ENCODE data around the gene NAT9.

NAT9 gene

DNA sequence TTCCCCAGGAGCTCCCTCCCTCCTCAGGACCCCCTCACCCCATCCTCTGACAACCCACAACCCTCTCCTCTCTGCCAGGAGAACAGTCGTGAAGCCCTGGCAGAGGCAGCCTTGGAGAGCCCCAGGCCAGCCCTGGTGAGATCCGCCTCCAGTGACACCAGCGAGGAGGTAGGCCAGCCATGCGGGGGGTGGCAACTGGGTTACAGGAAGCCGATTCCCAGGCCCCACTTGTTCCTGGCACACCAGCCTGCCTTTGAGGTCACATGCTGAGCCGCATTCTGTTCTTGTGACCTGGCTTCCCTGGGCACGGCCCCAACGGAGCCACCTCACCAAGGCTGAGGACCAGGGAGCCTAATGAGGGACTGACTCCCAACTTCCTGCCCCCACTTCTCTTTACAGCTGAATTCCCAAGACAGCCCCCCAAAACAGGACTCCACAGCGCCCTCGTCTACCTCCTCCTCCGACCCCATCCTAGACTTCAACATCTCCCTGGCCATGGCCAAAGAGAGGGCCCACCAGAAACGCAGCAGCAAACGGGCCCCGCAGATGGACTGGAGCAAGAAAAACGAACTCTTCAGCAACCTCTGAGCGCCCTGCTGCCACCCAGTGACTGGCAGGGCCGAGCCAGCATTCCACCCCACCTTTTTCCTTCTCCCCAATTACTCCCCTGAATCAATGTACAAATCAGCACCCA, 7.9 kb downstream of the NAT9 start:
- Histone ChIP-seq H3K4me3 (ENCODE audit: low read depth, low read length, poor library complexity, severe bottlenecking) (no peak overlapping the region), H3K79me2 (ENCODE audit: insufficient read depth, low read length) (no peaks in the 10 kb centered on the region), H4K20me1 (ENCODE audit: insufficient read depth, low read length) (no peaks in the 10 kb centered on the region), H3K4me2 (ENCODE audit: low read length) (no peak overlapping the region), H3K27ac (ENCODE audit: low read depth, low read length, poor library complexity, severe bottlenecking) (no peak overlapping the region), H3K4me1 (ENCODE audit: insufficient read depth, low read length, severe bottlenecking) (no peaks in the 10 kb centered on the region), H3K9me3 (ENCODE audit: low read length) (no peaks in the 10 kb centered on the region), H3K9me2 (ENCODE audit: low read depth, low read length) (no peaks in the 10 kb centered on the region), H3K36me3 (ENCODE audit: insufficient read depth, low read length) (peaks cover 45% of the 10 kb centered on the region), H2AFZ (ENCODE audit: low read length) (no peak overlapping the region), H3K27me3 (ENCODE audit: insufficient read depth, low read length) (no peaks in the 10 kb centered on the region), H3K9ac (ENCODE audit: low read length) (no peak overlapping the region), H3F3A (ENCODE audit: insufficient read depth, low read length) (no peaks in the 10 kb centered on the region)
- TF ChIP-seq, protein P1, sequence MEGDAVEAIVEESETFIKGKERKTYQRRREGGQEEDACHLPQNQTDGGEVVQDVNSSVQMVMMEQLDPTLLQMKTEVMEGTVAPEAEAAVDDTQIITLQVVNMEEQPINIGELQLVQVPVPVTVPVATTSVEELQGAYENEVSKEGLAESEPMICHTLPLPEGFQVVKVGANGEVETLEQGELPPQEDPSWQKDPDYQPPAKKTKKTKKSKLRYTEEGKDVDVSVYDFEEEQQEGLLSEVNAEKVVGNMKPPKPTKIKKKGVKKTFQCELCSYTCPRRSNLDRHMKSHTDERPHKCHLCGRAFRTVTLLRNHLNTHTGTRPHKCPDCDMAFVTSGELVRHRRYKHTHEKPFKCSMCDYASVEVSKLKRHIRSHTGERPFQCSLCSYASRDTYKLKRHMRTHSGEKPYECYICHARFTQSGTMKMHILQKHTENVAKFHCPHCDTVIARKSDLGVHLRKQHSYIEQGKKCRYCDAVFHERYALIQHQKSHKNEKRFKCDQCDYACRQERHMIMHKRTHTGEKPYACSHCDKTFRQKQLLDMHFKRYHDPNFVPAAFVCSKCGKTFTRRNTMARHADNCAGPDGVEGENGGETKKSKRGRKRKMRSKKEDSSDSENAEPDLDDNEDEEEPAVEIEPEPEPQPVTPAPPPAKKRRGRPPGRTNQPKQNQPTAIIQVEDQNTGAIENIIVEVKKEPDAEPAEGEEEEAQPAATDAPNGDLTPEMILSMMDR (IDR thresholded peaks at IDR 0.05; ENCODE audit: low read length), result no peak
- no peak for TF ChIP-seq EZH2 (IDR thresholded peaks at IDR 0.05; ENCODE audit: borderline replicate concordance, low read length)

DNA sequence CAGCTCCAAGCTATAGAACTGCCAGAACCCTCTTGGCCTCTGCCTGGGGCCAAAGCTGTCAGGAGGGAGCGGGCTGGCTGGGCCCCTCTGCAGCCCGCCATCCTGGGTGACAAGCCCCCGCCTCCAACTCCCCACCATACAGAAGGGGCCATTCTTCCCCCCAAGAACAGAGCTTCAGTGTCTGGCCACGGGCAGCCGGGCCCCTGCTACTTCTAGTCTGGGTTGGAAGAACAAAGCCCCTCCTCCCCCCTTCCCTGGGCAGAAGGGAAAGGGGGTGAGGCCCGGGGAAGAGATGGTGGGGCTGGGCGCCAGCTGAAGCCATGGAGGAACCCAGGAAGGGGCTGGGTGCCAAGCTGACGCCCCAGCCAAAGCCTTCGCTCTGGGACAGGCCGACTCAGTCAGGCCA, 9.0 kb downstream of the NAT9 start:
- Histone ChIP-seq H3K9me3 (ENCODE audit: low read length) (no peaks in the 10 kb centered on the region), H3K27ac (ENCODE audit: low read depth, low read length, poor library complexity, severe bottlenecking) (no peak overlapping the region), H3K79me2 (ENCODE audit: insufficient read depth, low read length) (no peaks in the 10 kb centered on the region), H2AFZ (ENCODE audit: low read length) (no peak overlapping the region), H3K36me3 (ENCODE audit: insufficient read depth, low read length) (peaks cover 34% of the 10 kb centered on the region), H3K4me2 (ENCODE audit: low read length) (no peak overlapping the region), H3K4me3 (ENCODE audit: low read depth, low read length, poor library complexity, severe bottlenecking) (no peak overlapping the region), H3K27me3 (ENCODE audit: insufficient read depth, low read length) (no peaks in the 10 kb centered on the region), H3K4me1 (ENCODE audit: insufficient read depth, low read length, severe bottlenecking) (no peaks in the 10 kb centered on the region), H3F3A (ENCODE audit: insufficient read depth, low read length) (no peaks in the 10 kb centered on the region), H3K9ac (ENCODE audit: low read length) (no peak overlapping the region), H3K9me2 (ENCODE audit: low read depth, low read length) (no peaks in the 10 kb centered on the region), H4K20me1 (ENCODE audit: insufficient read depth, low read length) (no peaks in the 10 kb centered on the region)
- TF ChIP-seq, protein P1 (IDR thresholded peaks at IDR 0.05; ENCODE audit: low read length), result no peak
- no peak for TF ChIP-seq EZH2 (IDR thresholded peaks at IDR 0.05; ENCODE audit: borderline replicate concordance, low read length)

DNA sequence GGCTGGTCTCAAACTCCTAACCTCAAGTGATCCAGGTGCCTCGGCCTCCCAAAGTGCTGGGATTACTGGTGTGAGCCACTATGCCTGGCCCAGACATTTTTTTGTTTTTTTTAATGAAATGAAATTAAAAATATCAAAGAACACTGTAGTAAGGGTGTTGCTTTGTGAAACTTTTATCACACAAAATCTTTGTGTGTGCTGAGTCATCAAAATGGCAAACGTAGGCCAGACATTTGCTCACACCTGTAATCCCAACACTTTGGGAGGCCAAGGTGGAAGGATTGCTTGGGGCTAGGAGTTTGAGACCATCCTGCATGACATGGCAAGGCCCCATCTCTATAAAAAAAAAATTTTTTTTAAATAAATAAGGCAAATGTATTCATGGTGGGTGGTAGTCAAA, 9.7 kb downstream of the NAT9 start:
- no peaks in the 10 kb centered on the region for H3K9me2 ChIP-seq (ENCODE audit: low read depth, low read length)
- no peak overlapping the region for H3K27ac ChIP-seq (ENCODE audit: low read depth, low read length, poor library complexity, severe bottlenecking)
- no peak overlapping the region for H2AFZ ChIP-seq (ENCODE audit: low read length)
- no peak for TF ChIP-seq EZH2 (IDR thresholded peaks at IDR 0.05; ENCODE audit: borderline replicate concordance, low read length)
- TF ChIP-seq, protein P1 (IDR thresholded peaks at IDR 0.05; ENCODE audit: low read length), result no peak
- no peak overlapping the region for H3K4me3 ChIP-seq (ENCODE audit: low read depth, low read length, poor library complexity, severe bottlenecking)
- no peaks in the 10 kb centered on the region for H3K27me3 ChIP-seq (ENCODE audit: insufficient read depth, low read length)
- H3K36me3 ChIP-seq (ENCODE audit: insufficient read depth, low read length), result peaks cover 27% of the 10 kb centered on the region
- no peaks in the 10 kb centered on the region for H3K4me1 ChIP-seq (ENCODE audit: insufficient read depth, low read length, severe bottlenecking)
- no peak overlapping the region for H3K9ac ChIP-seq (ENCODE audit: low read length)
- H4K20me1 ChIP-seq (ENCODE audit: insufficient read depth, low read length), result no peaks in the 10 kb centered on the region
- no peak overlapping the region for H3K4me2 ChIP-seq (ENCODE audit: low read length)
- no peaks in the 10 kb centered on the region for H3F3A ChIP-seq (ENCODE audit: insufficient read depth, low read length)
- no peaks in the 10 kb centered on the region for H3K9me3 ChIP-seq (ENCODE audit: low read length)
- no peaks in the 10 kb centered on the region for H3K79me2 ChIP-seq (ENCODE audit: insufficient read depth, low read length)

Measured in OCI-LY1 (cell line).